COR-L47 (cell line): ENCODE measurements around the gene PLCG1.

ENCODE experiments used
- DNase-seq: peaks from one replicate; lab custom pipeline; 2025; lab: John Stamatoyannopoulos, UW

The PLCG1 gene

GRCh38 chr20:41179961-41180360, 42.6 kb downstream of the PLCG1 start:
- no peak for DNase-seq

- no peak for DNase-seq
Observed at GRCh38 chr20:41180599-41181333, 43.4 kb downstream of the PLCG1 start.

GRCh38 chr20:41181567-41181966, 44.2 kb downstream of the PLCG1 start:
- DNase-seq = no peak

- DNase-seq = no peak
Observed at GRCh38 chr20:41182296-41183212, 45.2 kb downstream of the PLCG1 start.

- DNase-seq = no peak
Observed at GRCh38 chr20:41183391-41183790, 46.0 kb downstream of the PLCG1 start.

- DNase-seq = no peak
Observed at GRCh38 chr20:41183831-41184230, 46.5 kb downstream of the PLCG1 start.

- no peak for DNase-seq
Observed at GRCh38 chr20:41185013-41185757, 47.8 kb downstream of the PLCG1 start.

- DNase-seq = no peak
Observed at GRCh38 chr20:41187668-41188067, 50.3 kb downstream of the PLCG1 start.

- DNase-seq = no peak
Observed at GRCh38 chr20:41191562-41192500, 54.5 kb downstream of the PLCG1 start.

- no peak for DNase-seq
Observed at GRCh38 chr20:41192575-41192974, 55.2 kb downstream of the PLCG1 start.

- no peak for DNase-seq
Observed at GRCh38 chr20:41196653-41197225, 59.4 kb downstream of the PLCG1 start.

- DNase-seq = no peak
Observed at GRCh38 chr20:41198443-41198842, 61.1 kb downstream of the PLCG1 start.

GRCh38 chr20:41200446-41201202, 63.3 kb downstream of the PLCG1 start:
- no peak for DNase-seq

GRCh38 chr20:41201760-41202159, 64.4 kb downstream of the PLCG1 start:
- no peak for DNase-seq

- no peak for DNase-seq
Observed at GRCh38 chr20:41202426-41202825, 65.1 kb downstream of the PLCG1 start.

- no peak for DNase-seq
Observed at GRCh38 chr20:41203660-41204059, 66.3 kb downstream of the PLCG1 start.

- DNase-seq = no peak
Observed at GRCh38 chr20:41204304-41205265, 67.2 kb downstream of the PLCG1 start.

- no peak for DNase-seq
Observed at GRCh38 chr20:41205313-41205712, 68.0 kb downstream of the PLCG1 start.
